ENCODE results near the gene ING2.

DNA sequence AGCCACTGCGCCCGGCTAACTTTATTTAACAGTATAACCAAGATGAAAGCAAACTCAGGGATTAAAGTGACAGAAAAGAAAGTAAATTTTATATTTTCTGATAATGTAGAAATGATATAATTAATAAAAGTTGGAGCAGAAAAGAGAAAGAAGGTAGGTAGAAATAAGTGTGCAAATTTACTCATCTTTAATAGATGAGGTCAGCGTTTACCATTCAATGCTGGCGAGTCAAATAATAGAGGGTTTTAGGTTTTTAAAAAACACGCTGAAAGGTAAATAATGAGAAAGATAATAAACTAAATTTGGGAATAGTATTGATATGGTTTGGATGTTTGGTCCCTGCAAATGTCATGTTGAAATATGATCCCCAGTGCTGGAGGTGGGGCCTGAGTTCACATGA lies 46.9 kb upstream of the ING2 start:
- TF ChIP-seq ZNF384 (IDR thresholded peaks at IDR 0.05) = no peak
- TF ChIP-seq NFRKB (IDR thresholded peaks at IDR 0.05) = no peak
- no peak for TF ChIP-seq TARDBP (IDR thresholded peaks at IDR 0.05)
- no peak for TF ChIP-seq HDGF (IDR thresholded peaks at IDR 0.05; ENCODE audit: borderline replicate concordance)
- no peak for TF ChIP-seq FOXA1 (IDR thresholded peaks at IDR 0.05)
- no peak for TF ChIP-seq SP1 (IDR thresholded peaks at IDR 0.05)
- no peak for TF ChIP-seq FOXM1 (IDR thresholded peaks at IDR 0.05; ENCODE audit: borderline replicate concordance)
- no peak for TF ChIP-seq BHLHE40 (IDR thresholded peaks at IDR 0.05; ENCODE audit: borderline replicate concordance)
- TF ChIP-seq FOXK2 (IDR thresholded peaks at IDR 0.05) = no peak

All from HEK293T (cell line).